ENCODE measurements around the gene GNL3.

Gene GNL3, protein sequence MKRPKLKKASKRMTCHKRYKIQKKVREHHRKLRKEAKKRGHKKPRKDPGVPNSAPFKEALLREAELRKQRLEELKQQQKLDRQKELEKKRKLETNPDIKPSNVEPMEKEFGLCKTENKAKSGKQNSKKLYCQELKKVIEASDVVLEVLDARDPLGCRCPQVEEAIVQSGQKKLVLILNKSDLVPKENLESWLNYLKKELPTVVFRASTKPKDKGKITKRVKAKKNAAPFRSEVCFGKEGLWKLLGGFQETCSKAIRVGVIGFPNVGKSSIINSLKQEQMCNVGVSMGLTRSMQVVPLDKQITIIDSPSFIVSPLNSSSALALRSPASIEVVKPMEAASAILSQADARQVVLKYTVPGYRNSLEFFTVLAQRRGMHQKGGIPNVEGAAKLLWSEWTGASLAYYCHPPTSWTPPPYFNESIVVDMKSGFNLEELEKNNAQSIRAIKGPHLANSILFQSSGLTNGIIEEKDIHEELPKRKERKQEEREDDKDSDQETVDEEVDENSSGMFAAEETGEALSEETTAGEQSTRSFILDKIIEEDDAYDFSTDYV

GRCh38 chr3:52685709-52686691, at the start of gene GNL3, which contains the start of gene PBRM1:
Gene GNL3 (plus strand): TSS chr3:52686032. CDS start chr3:52686093, 61 bp downstream.
Gene PBRM1 (minus strand): TSS chr3:52685913.
- TF ChIP-seq FOXM1 (IDR thresholded peaks at IDR 0.05; ENCODE audit: borderline replicate concordance) (peak; percentile 0; the same call in 1 of the 2 replicates), FOXA1 (IDR thresholded peaks at IDR 0.05) (no peak), LEF1 (IDR thresholded peaks at IDR 0.05; ENCODE audit: borderline replicate concordance) (no peak), ARNT (IDR thresholded peaks at IDR 0.05) (0 out of 2 replicates have a peak, but pooled peaks have one; percentile 39), SP1 (IDR thresholded peaks at IDR 0.05) (no peak), PKNOX1 (IDR thresholded peaks at IDR 0.05) (no peak; the same call in 1 of the 2 replicates), FOXK2 (IDR thresholded peaks at IDR 0.05) (no peak), TARDBP (IDR thresholded peaks at IDR 0.05) (no peak), HDGF (IDR thresholded peaks at IDR 0.05; ENCODE audit: borderline replicate concordance) (no peak), BHLHE40 (IDR thresholded peaks at IDR 0.05; ENCODE audit: borderline replicate concordance) (no peak), L3MBTL2 (conservative IDR thresholded peaks at IDR 0.05) (peak; percentile 72), ZNF384 (IDR thresholded peaks at IDR 0.05) (no peak), ELF4 (IDR thresholded peaks at IDR 0.05) (peak; percentile 79; the same call in 1 of the 2 replicates), NFRKB (IDR thresholded peaks at IDR 0.05) (no peak), CTBP1 (IDR thresholded peaks at IDR 0.05; ENCODE audit: borderline replicate concordance) (no peak; the same call in 1 of the 2 replicates), SUZ12 (IDR thresholded peaks at IDR 0.05) (no peak)
- ChIA-PET CTCF (no interaction called here), POLR2A (interaction anchor here (0.8 to 1.3 kb wide), 8 partner anchors 8 to 85 kb away, joined by 3 to 11 read pairs (median 4); partner anchors contain the start of genes GLT8D1, NEK4 and SPCS1)
- DNase-seq (ENCODE audit: extremely low spot score), result peak; percentile 93

GRCh38 chr3:52636673-52637072, 49.2 kb upstream of the GNL3 start:
- ChIA-PET POLR2A (no interaction called here), CTCF (interaction anchor here (0.7 kb wide), 1 partner anchor 505 kb away, joined by 3 read pairs; no protein-coding TSS in a partner anchor)
- no peak for DNase-seq (ENCODE audit: extremely low spot score)
- TF ChIP-seq ARNT (IDR thresholded peaks at IDR 0.05) (no peak), ZNF384 (IDR thresholded peaks at IDR 0.05) (peak; percentile 85)

GRCh38 chr3:52645549-52645948, 40.3 kb upstream of the GNL3 start:
- DNase-seq (ENCODE audit: extremely low spot score), result no peak
- ChIA-PET POLR2A (no interaction called here), CTCF (no interaction called here)
- TF ChIP-seq HDGF (IDR thresholded peaks at IDR 0.05; ENCODE audit: borderline replicate concordance) (no peak), ZNF384 (IDR thresholded peaks at IDR 0.05) (no peak), PKNOX1 (IDR thresholded peaks at IDR 0.05) (no peak), FOXA1 (IDR thresholded peaks at IDR 0.05) (no peak), FOXK2 (IDR thresholded peaks at IDR 0.05) (no peak), TARDBP (IDR thresholded peaks at IDR 0.05) (no peak), BHLHE40 (IDR thresholded peaks at IDR 0.05; ENCODE audit: borderline replicate concordance) (no peak), SP1 (IDR thresholded peaks at IDR 0.05) (no peak), FOXM1 (IDR thresholded peaks at IDR 0.05; ENCODE audit: borderline replicate concordance) (no peak), NFRKB (IDR thresholded peaks at IDR 0.05) (no peak), CTBP1 (IDR thresholded peaks at IDR 0.05; ENCODE audit: borderline replicate concordance) (no peak), LEF1 (IDR thresholded peaks at IDR 0.05; ENCODE audit: borderline replicate concordance) (no peak), SUZ12 (IDR thresholded peaks at IDR 0.05) (no peak)

DNA sequence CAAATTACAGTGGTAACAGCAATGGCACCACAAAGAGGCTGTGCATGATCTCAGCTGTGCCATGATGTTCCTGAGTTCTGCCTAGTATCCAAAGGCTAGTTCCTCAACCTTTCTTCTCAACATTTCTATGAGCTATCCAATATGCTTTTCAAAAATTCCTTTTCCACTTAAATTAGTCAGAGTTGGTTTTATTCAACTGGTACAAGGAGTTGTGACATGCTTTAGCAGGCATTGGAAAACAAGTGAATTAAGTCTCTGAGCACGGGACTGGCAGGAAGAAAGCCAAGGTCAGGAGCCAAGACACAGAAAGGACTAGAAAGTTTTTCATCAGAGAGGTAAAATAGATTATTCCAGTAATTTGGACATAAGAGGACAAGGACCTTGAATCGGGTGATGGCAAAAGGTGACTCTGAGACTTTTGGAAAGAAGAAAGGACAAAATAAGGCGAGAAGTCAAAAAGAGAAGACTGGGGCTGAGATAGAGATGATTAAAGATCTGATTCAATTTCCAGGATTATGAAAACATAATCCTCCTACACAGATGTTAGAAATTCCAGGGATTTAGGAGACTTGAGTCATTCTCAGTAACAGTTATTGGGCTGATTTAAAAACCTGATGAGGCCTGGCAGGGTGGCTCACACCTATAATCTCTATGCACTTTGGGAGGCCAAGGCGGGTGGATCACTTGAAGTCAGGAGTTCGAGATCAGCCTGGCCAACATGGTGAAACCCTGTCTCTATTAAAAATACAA, 36.2 kb upstream of the GNL3 start:
- ChIA-PET POLR2A (no interaction called here), CTCF (no interaction called here)
- TF ChIP-seq FOXA1 (IDR thresholded peaks at IDR 0.05), result no peak
- no peak for TF ChIP-seq ARNT (IDR thresholded peaks at IDR 0.05)
- no peak for TF ChIP-seq SP1 (IDR thresholded peaks at IDR 0.05)
- TF ChIP-seq FOXM1 (IDR thresholded peaks at IDR 0.05; ENCODE audit: borderline replicate concordance), result no peak
- no peak for TF ChIP-seq PKNOX1 (IDR thresholded peaks at IDR 0.05)
- TF ChIP-seq NFRKB (IDR thresholded peaks at IDR 0.05), result no peak
- TF ChIP-seq L3MBTL2 (conservative IDR thresholded peaks at IDR 0.05), result no peak
- no peak for TF ChIP-seq ELF4 (IDR thresholded peaks at IDR 0.05)
- no peak for TF ChIP-seq LEF1 (IDR thresholded peaks at IDR 0.05; ENCODE audit: borderline replicate concordance)
- no peak for TF ChIP-seq ZNF384 (IDR thresholded peaks at IDR 0.05)
- DNase-seq (ENCODE audit: extremely low spot score), result no peak

GRCh38 chr3:52650439-52650838, 35.4 kb upstream of the GNL3 start:
- ChIA-PET POLR2A (no interaction called here), CTCF (no interaction called here)
- DNase-seq (ENCODE audit: extremely low spot score), result no peak

More at GRCh38 chr3:52650439-52650838, 35.4 kb upstream of the GNL3 start:
- TF ChIP-seq FOXA1 (IDR thresholded peaks at IDR 0.05), result no peak

Data from HEK293T (cell line).